Measurements from ENCODE around the gene NUP107.

The NUP107 gene

GRCh38 chr12:68771223-68771925 is 84.6 kb downstream of the NUP107 start:
- in situ Hi-C loops (cut with MboI; ENCODE audit: low sequenced_read_pairs), result no loop called here

- in situ Hi-C loops (cut with MboI; ENCODE audit: low sequenced_read_pairs), result no loop called here
Observed at GRCh38 chr12:68772714-68773113, 85.9 kb downstream of the NUP107 start.

- in situ Hi-C loops (cut with MboI; ENCODE audit: low sequenced_read_pairs), result no loop called here
Observed at GRCh38 chr12:68773582-68773981, 86.8 kb downstream of the NUP107 start.

GRCh38 chr12:68775121-68775630 is 88.4 kb downstream of the NUP107 start:
- in situ Hi-C loops (cut with MboI; ENCODE audit: low sequenced_read_pairs), result no loop called here

GRCh38 chr12:68776976-68777610 is 90.3 kb downstream of the NUP107 start:
- in situ Hi-C loops (cut with MboI; ENCODE audit: low sequenced_read_pairs), result no loop called here

- in situ Hi-C loops (cut with MboI; ENCODE audit: low sequenced_read_pairs), result no loop called here
Observed at GRCh38 chr12:68779280-68779679, 92.5 kb downstream of the NUP107 start.

GRCh38 chr12:68780731-68781130 is 94.0 kb downstream of the NUP107 start:
- in situ Hi-C loops (cut with MboI; ENCODE audit: low sequenced_read_pairs), result no loop called here

- in situ Hi-C loops (cut with MboI; ENCODE audit: low sequenced_read_pairs), result no loop called here
Observed at GRCh38 chr12:68781728-68782127, 95.0 kb downstream of the NUP107 start.

- in situ Hi-C loops (cut with MboI; ENCODE audit: low sequenced_read_pairs), result no loop called here
Observed at GRCh38 chr12:68784015-68784414, 97.2 kb downstream of the NUP107 start.

GRCh38 chr12:68785358-68785757 is 98.6 kb downstream of the NUP107 start:
- in situ Hi-C loops (cut with MboI; ENCODE audit: low sequenced_read_pairs), result no loop called here

GRCh38 chr12:68785823-68786222 is 99.0 kb downstream of the NUP107 start:
- in situ Hi-C loops (cut with MboI; ENCODE audit: low sequenced_read_pairs), result no loop called here

- in situ Hi-C loops (cut with MboI; ENCODE audit: low sequenced_read_pairs), result no loop called here
Observed at GRCh38 chr12:68786929-68787328, 100.2 kb downstream of the NUP107 start.

GRCh38 chr12:68788554-68789143 is 101.9 kb downstream of the NUP107 start:
- in situ Hi-C loops (cut with MboI; ENCODE audit: low sequenced_read_pairs), result no loop called here

GRCh38 chr12:68789144-68789878 is 102.5 kb downstream of the NUP107 start:
- in situ Hi-C loops (cut with MboI; ENCODE audit: low sequenced_read_pairs), result no loop called here

GRCh38 chr12:68790081-68790951 is 103.5 kb downstream of the NUP107 start:
- in situ Hi-C loops (cut with MboI; ENCODE audit: low sequenced_read_pairs), result no loop called here

GRCh38 chr12:68790952-68791234 is 104.1 kb downstream of the NUP107 start:
- in situ Hi-C loops (cut with MboI; ENCODE audit: low sequenced_read_pairs), result no loop called here

GRCh38 chr12:68791897-68792481 is 105.2 kb downstream of the NUP107 start:
- in situ Hi-C loops (cut with MboI; ENCODE audit: low sequenced_read_pairs), result no loop called here

GRCh38 chr12:68792952-68793351 is 106.2 kb downstream of the NUP107 start:
- in situ Hi-C loops (cut with MboI; ENCODE audit: low sequenced_read_pairs), result no loop called here

GRCh38 chr12:68793436-68793835 is 106.7 kb downstream of the NUP107 start:
- in situ Hi-C loops (cut with MboI; ENCODE audit: low sequenced_read_pairs), result no loop called here

- in situ Hi-C loops (cut with MboI; ENCODE audit: low sequenced_read_pairs), result no loop called here
Observed at GRCh38 chr12:68793975-68794652, 107.3 kb downstream of the NUP107 start.
